ENCODE measurements around the gene COG5. TPM values are rescaled to one million over a fixed set of nuclear protein-coding genes. Genes with fewer than 3 reads are reported as not detected.
"Not testable (repeated sequence)": the region's sequence is repeated elsewhere in the genome, so short reads cannot be mapped to it uniquely, and the experiment has no call there.

COG5 gene
- total RNA-seq, 2 experiments from 2014 or later, result 37.6 to 40.3 TPM

GRCh38 chr7:107160389-107160788 lies 403.3 kb downstream of the COG5 start:
- Mint-ChIP-seq H3K4me1 (ENCODE audit: low read depth) (no peaks in the 10 kb centered on the region), H3K27ac (no peak overlapping the region), H3K9me3 (no peaks in the 10 kb centered on the region), H3K4me3 (no peak overlapping the region), H3K27me3 (no peaks in the 10 kb centered on the region), H3K36me3 (ENCODE audit: low read depth) (no peaks in the 10 kb centered on the region)
- intact Hi-C loops (cut with micrococcal nuclease), result no loop called here
- no peak for DNase-seq
- CTCF ChIA-PET, result interaction anchor here (2.0 kb wide), 1 partner anchor 8 kb away, joined by 8 read pairs; no protein-coding TSS in a partner anchor
- no peak for ATAC-seq
- TF ChIP-seq CTCF (IDR thresholded peaks at IDR 0.05), result no peak
- POLR2A ChIA-PET, result no interaction called here

GRCh38 chr7:107158028-107158427 lies 405.7 kb downstream of the COG5 start:
- intact Hi-C loops (cut with micrococcal nuclease), result no loop called here
- Mint-ChIP-seq H3K27me3 (no peaks in the 10 kb centered on the region), H3K4me3 (no peak overlapping the region), H3K36me3 (ENCODE audit: low read depth) (no peaks in the 10 kb centered on the region), H3K27ac (no peak overlapping the region), H3K4me1 (ENCODE audit: low read depth) (no peaks in the 10 kb centered on the region), H3K9me3 (no peaks in the 10 kb centered on the region)
- DNase-seq (no peak), ATAC-seq (no peak)
- ChIA-PET CTCF (no interaction called here), POLR2A (no interaction called here)
- TF ChIP-seq CTCF (IDR thresholded peaks at IDR 0.05), result no peak

GRCh38 chr7:107157091-107157490 lies 406.6 kb downstream of the COG5 start:
- H3K9me3 Mint-ChIP-seq, result no peaks in the 10 kb centered on the region
- no peak overlapping the region for H3K4me3 Mint-ChIP-seq
- POLR2A ChIA-PET, result no interaction called here
- no peaks in the 10 kb centered on the region for H3K27me3 Mint-ChIP-seq
- intact Hi-C loops (cut with micrococcal nuclease), result no loop called here
- ATAC-seq, result no peak
- no peak overlapping the region for H3K27ac Mint-ChIP-seq
- no peaks in the 10 kb centered on the region for H3K36me3 Mint-ChIP-seq (ENCODE audit: low read depth)
- CTCF ChIA-PET, result interaction anchor here (0.8 to 0.9 kb wide), 2 partner anchors 8 kb away, joined by 3 read pairs; no protein-coding TSS in a partner anchor
- no peaks in the 10 kb centered on the region for H3K4me1 Mint-ChIP-seq (ENCODE audit: low read depth)
- DNase-seq, result no peak
- no peak for TF ChIP-seq CTCF (IDR thresholded peaks at IDR 0.05)

GRCh38 chr7:107155726-107156125 lies 408.0 kb downstream of the COG5 start:
- DNase-seq; H3K27me3 Mint-ChIP-seq; intact Hi-C loops (cut with micrococcal nuclease); H3K9me3 Mint-ChIP-seq; POLR2A ChIA-PET; H3K4me3 Mint-ChIP-seq; ATAC-seq; H3K36me3 Mint-ChIP-seq (ENCODE audit: low read depth); H3K4me1 Mint-ChIP-seq (ENCODE audit: low read depth); H3K27ac Mint-ChIP-seq: not testable (repeated sequence)
- CTCF ChIA-PET, result interaction anchor here (0.9 kb wide), 1 partner anchor 8 kb away, joined by 3 read pairs; no protein-coding TSS in a partner anchor

GRCh38 chr7:107154826-107155225 lies 408.9 kb downstream of the COG5 start:
- H3K36me3 Mint-ChIP-seq (ENCODE audit: low read depth), result no peaks in the 10 kb centered on the region
- H3K27ac Mint-ChIP-seq, result no peak overlapping the region
- CTCF ChIA-PET, result no interaction called here
- no peaks in the 10 kb centered on the region for H3K9me3 Mint-ChIP-seq
- intact Hi-C loops (cut with micrococcal nuclease), result no loop called here
- H3K4me1 Mint-ChIP-seq (ENCODE audit: low read depth), result no peaks in the 10 kb centered on the region
- ATAC-seq (no peak), DNase-seq (no peak)
- TF ChIP-seq CTCF (IDR thresholded peaks at IDR 0.05), result no peak
- no peak overlapping the region for H3K4me3 Mint-ChIP-seq
- no peaks in the 10 kb centered on the region for H3K27me3 Mint-ChIP-seq
- POLR2A ChIA-PET, result no interaction called here
